Measurements from ENCODE around the gene PAXIP1. TPM values are rescaled to one million over a fixed set of nuclear protein-coding genes. Genes with fewer than 3 reads are reported as not detected.
"Not testable (repeated sequence)": the region's sequence is repeated elsewhere in the genome, so short reads cannot be mapped to it uniquely, and the experiment has no call there.

PAXIP1 gene
- total RNA-seq, 2 experiments from 2014 or later, result 6.4 to 6.7 TPM

GRCh38 chr7:154927624-154928125, 75.2 kb downstream of the PAXIP1 start:
- no peaks in the 10 kb centered on the region for H3K27me3 Mint-ChIP-seq
- Histone ChIP-seq H3K9me3 (ENCODE audit: control insufficient read depth in 1 of 2, insufficient read depth in 1 of 2, low read length in 2 of 2) (no peaks in the 10 kb centered on the region), H3K27me3 (ENCODE audit: control insufficient read depth in 1 of 2, insufficient read depth in 2 of 2, low read length in 2 of 2) (no peaks in the 10 kb centered on the region), H3K27ac (ENCODE audit: low read depth in 1 of 2, low read length in 2 of 2) (peak overlapping the region; percentile 69 to 82), H3K4me3 (ENCODE audit: low read length) (peak overlapping the region; percentile 80), H3K36me3 (ENCODE audit: insufficient read depth, low read length) (peaks cover 3% of the 10 kb centered on the region), H3K4me1 (ENCODE audit: insufficient read depth, low read length) (peaks cover 25% of the 10 kb centered on the region)
- H3K27ac Mint-ChIP-seq, result peak overlapping the region; percentile 96
- CTCF ChIA-PET, result interaction anchor here (0.7 to 4.3 kb wide), 19 partner anchors 10 to 840 kb away, joined by 3 to 47 read pairs (median 5); partner anchors contain the start of genes HTR5A and PAXIP1
- peak overlapping the region; percentile 93 for H3K4me3 Mint-ChIP-seq
- DNase-seq, result peak; percentile 59 to 91 (median 74)
- TF ChIP-seq CTCF (IDR thresholded peaks at IDR 0.05), result peak; percentile 72
- peak; percentile 59 for ATAC-seq (ENCODE audit: poor library complexity)
- H3K4me1 Mint-ChIP-seq (ENCODE audit: low read depth), result peaks cover 40% of the 10 kb centered on the region
- POLR2A ChIA-PET, result interaction anchor here (0.7 to 3.5 kb wide), 15 partner anchors 14 to 717 kb away, joined by 3 to 56 read pairs (median 6); partner anchors contain the start of genes INSIG1, PAXIP1 and RBM33
- intact Hi-C loops (cut with DNase I, micrococcal nuclease), result loop anchor here (1.0 to 10.0 kb wide), 14 partner anchors 26 to 1965 kb away; partner anchors contain the start of genes LMBR1 (in 1 of the 2), PAXIP1 (in 1 of the 2) and RBM33 (in 1 of the 2)
- no peaks in the 10 kb centered on the region for H3K9me3 Mint-ChIP-seq
- peaks cover 21% of the 10 kb centered on the region for H3K36me3 Mint-ChIP-seq (ENCODE audit: low read depth)

- CTCF ChIA-PET, result interaction anchor here (0.6 kb wide), 1 partner anchor 837 kb away, joined by 3 read pairs; no protein-coding TSS in a partner anchor
- DNase-seq, result not testable (repeated sequence)
Observed at GRCh38 chr7:154922472-154922871, 80.5 kb downstream of the PAXIP1 start.

GRCh38 chr7:154919344-154920225, 83.3 kb downstream of the PAXIP1 start:
- DNase-seq, result no peak
- peaks cover 0 to 5% of the 10 kb centered on the region in 2 experiments for H3K27me3 ChIP-seq (ENCODE audit: control insufficient read depth in 1 of 2, insufficient read depth in 2 of 2, low read length in 2 of 2)
- ChIA-PET CTCF (no interaction called here), POLR2A (no interaction called here)
- Mint-ChIP-seq H3K4me3 (no peak overlapping the region), H3K9me3 (no peaks in the 10 kb centered on the region), H3K4me1 (ENCODE audit: low read depth) (no peaks in the 10 kb centered on the region), H3K36me3 (ENCODE audit: low read depth) (no peaks in the 10 kb centered on the region), H3K27ac (no peak overlapping the region), H3K27me3 (peaks cover 12% of the 10 kb centered on the region)
- no peaks in the 10 kb centered on the region for H3K36me3 ChIP-seq (ENCODE audit: insufficient read depth, low read length)
- no peaks in the 10 kb centered on the region for H3K4me1 ChIP-seq (ENCODE audit: insufficient read depth, low read length)
- no peak for ATAC-seq (ENCODE audit: poor library complexity)
- peaks cover 0 to under 1% of the 10 kb centered on the region in 2 experiments for H3K9me3 ChIP-seq (ENCODE audit: control insufficient read depth in 1 of 2, insufficient read depth in 1 of 2, low read length in 2 of 2)
- H3K4me3 ChIP-seq (ENCODE audit: low read length), result no peak overlapping the region
- intact Hi-C loops (cut with DNase I, micrococcal nuclease), result loop anchor here (10.0 kb wide), 3 partner anchors 285 to 1555 kb away; no protein-coding TSS in a partner anchor
- H3K27ac ChIP-seq (ENCODE audit: low read depth in 1 of 2, low read length in 2 of 2), result no peak overlapping the region
- no peak for TF ChIP-seq CTCF (IDR thresholded peaks at IDR 0.05)

More at GRCh38 chr7:154922472-154922871, 80.5 kb downstream of the PAXIP1 start:
- H3K4me1 Mint-ChIP-seq (ENCODE audit: low read depth); H3K27me3 ChIP-seq (ENCODE audit: control insufficient read depth in 1 of 2, insufficient read depth in 2 of 2, low read length in 2 of 2); H3K36me3 Mint-ChIP-seq (ENCODE audit: low read depth); H3K36me3 ChIP-seq (ENCODE audit: insufficient read depth, low read length); H3K4me3 ChIP-seq (ENCODE audit: low read length); ATAC-seq (ENCODE audit: poor library complexity); H3K27ac ChIP-seq (ENCODE audit: low read depth in 1 of 2, low read length in 2 of 2); H3K9me3 Mint-ChIP-seq; H3K4me1 ChIP-seq (ENCODE audit: insufficient read depth, low read length); H3K27ac Mint-ChIP-seq; H3K9me3 ChIP-seq (ENCODE audit: control insufficient read depth in 1 of 2, insufficient read depth in 1 of 2, low read length in 2 of 2); H3K4me3 Mint-ChIP-seq; POLR2A ChIA-PET; H3K27me3 Mint-ChIP-seq: not testable (repeated sequence)
- intact Hi-C loops (cut with DNase I, micrococcal nuclease), result loop anchor here (10.0 kb wide), 2 partner anchors 282 to 812 kb away; no protein-coding TSS in a partner anchor
